ENCODE measurements around the gene RCOR1.

GRCh38 chr14:102544747-102545460 is 47.5 kb upstream of the RCOR1 start:
- no peak for TF ChIP-seq CTCF (IDR thresholded peaks at IDR 0.05; ENCODE audit: poor library complexity)
- TF ChIP-seq EZH2 (IDR thresholded peaks at IDR 0.05; ENCODE audit: borderline replicate concordance), result no peak

Data from hepatocyte (in vitro differentiated cells).